Esophagus muscularis mucosa (tissue), 4 donors: ENCODE data around the gene SLCO4A1. TPM values are rescaled to one million over a fixed set of nuclear protein-coding genes. Genes with fewer than 3 reads are reported as not detected.

Experiments used
- DNase-seq: peaks from one replicate; pipeline ENCODE4 v3.0.0-alpha.2; 2017; ENCODE audit errors: extremely low spot score
- H3K27ac ChIP-seq, 4 donors: fragments of 200-600 bp; sonication (generic); replicated peaks in 1 of 4; 1 replicate in 3 of 4; 2 replicates in 1 of 4; pipeline ENCODE4 v1.5.1; 2016 to 2019; ENCODE audit warnings: mild to moderate bottlenecking in 1 of 4
- H3K27me3 ChIP-seq, 4 donors: fragments of 200-600 bp; sonication (generic); one replicate each; pipeline versions ENCODE4 v1.5.1 to v1.6.0; 2016 to 2019
- H3K36me3 ChIP-seq, 4 donors: fragments of 200-600 bp; sonication (generic); one replicate each; pipeline ENCODE4 v1.5.1; 2016 to 2019
- H3K4me1 ChIP-seq, 4 donors: fragments of 200-600 bp; sonication (generic); one replicate each; pipeline ENCODE4 v1.5.1; 2016 to 2019
- H3K4me3 ChIP-seq, 4 donors: fragments of 200-600 bp; sonication (generic); 1 replicate in 2 of 4; 2 replicates in 2 of 4; pipeline ENCODE4 v1.5.1; 2016 to 2019; ENCODE audit warnings: mild to moderate bottlenecking in 4 of 4, moderate library complexity in 1 of 4
- H3K9me3 ChIP-seq, 4 donors: fragments of 200-600 bp; sonication (generic); 1 replicate in 3 of 4; 2 replicates in 1 of 4; pipeline ENCODE4 v1.5.1; 2016 to 2019
- CTCF ChIP-seq, 3 experiments: fragments of 200-600 bp in 2 of 3; fragments of 450-650 bp in 1 of 3; sonication (generic) in 2 of 3; IDR thresholded peaks; one replicate each; pipeline ENCODE4 v1.5.1; 2017 to 2019; ENCODE audit warnings: antibody characterized with exemption in 3 of 3, mild to moderate bottlenecking in 2 of 3, moderate library complexity in 1 of 3
- EP300 ChIP-seq: sonication (generic); formaldehyde crosslinking; IDR thresholded peaks from one replicate; pipeline ENCODE4 v1.6.1; 2017; ENCODE audit warnings: antibody characterized with exemption
- POLR2A ChIP-seq: fragments of 450-650 bp; IDR thresholded peaks from one replicate; pipeline ENCODE4 v1.6.1; 2017; ENCODE audit warnings: antibody characterized with exemption, moderate library complexity, mild to moderate bottlenecking, low read depth
- POLR2AphosphoS5 ChIP-seq, 2 donors: sonication (generic); formaldehyde crosslinking; IDR thresholded peaks; one replicate each; pipeline ENCODE4 v1.6.1; 2017; ENCODE audit warnings: antibody characterized with exemption in 2 of 2
- WGBS: methylation state at CpG from one replicate; pipeline ENCODE4 v1.1.5; 2018; 5-methylcytosine and 5-hydroxymethylcytosine counted together
- intact Hi-C: fragments of 100-400 bp; cut with DNase I; formaldehyde crosslinking; loops from one replicate; pipeline ENCODE4 v1.15.1; 2023
- total RNA-seq, 4 donors: library from RNA; depleted of rRNA; stranded (reverse); fragments of >200 nt; gene quantifications; one replicate each; pipeline versions ENCODE4 v1.1.0 to v1.2.1, GENCODE V29; 2016

Gene SLCO4A1
- total RNA-seq, 4 donors from 2014 or later, result 10.0 to 42.4 (median 30.1) TPM

- Histone ChIP-seq H3K27ac (no peak overlapping the region), H3K4me3 (no peak overlapping the region), H3K27me3 (peaks cover 0 to 91% (median 2%) of the 10 kb centered on the region in 4 donors), H3K36me3 (no peaks in the 10 kb centered on the region), H3K9me3 (no peaks in the 10 kb centered on the region), H3K4me1 (peaks cover 5 to 17% (median 14%) of the 10 kb centered on the region in 4 donors)
- 78% methylated on average over 10 of the region's 11 CpGs for WGBS
- DNase-seq, result no peak
- intact Hi-C loops, result no loop called here
- TF ChIP-seq CTCF (IDR thresholded peaks at IDR 0.05) (no peak), EP300 (no peak), POLR2A (no peak), POLR2AphosphoS5 (IDR thresholded peaks at IDR 0.05) (no peak)
Measured at GRCh38 chr20:62637521-62638054, 4.7 kb upstream of the SLCO4A1 start.

GRCh38 chr20:62638055-62638570, 4.2 kb upstream of the SLCO4A1 start:
- intact Hi-C loops, result no loop called here
- 83% methylated on average over 12 of the region's 12 CpGs for WGBS

GRCh38 chr20:62638679-62639406, 3.5 kb upstream of the SLCO4A1 start:
- Histone ChIP-seq H3K4me3 (no peak overlapping the region), H3K9me3 (no peaks in the 10 kb centered on the region), H3K27ac (no peak overlapping the region), H3K27me3 (peaks cover 0 to 92% (median 15%) of the 10 kb centered on the region in 4 donors), H3K36me3 (no peaks in the 10 kb centered on the region), H3K4me1 (peaks cover 13 to 26% (median 26%) of the 10 kb centered on the region in 4 donors)
- TF ChIP-seq CTCF (IDR thresholded peaks at IDR 0.05) (no peak), POLR2A (no peak), POLR2AphosphoS5 (IDR thresholded peaks at IDR 0.05) (no peak), EP300 (no peak)
- intact Hi-C loops, result no loop called here
- 91% methylated on average over 18 of the region's 23 CpGs for WGBS
- DNase-seq, result no peak

More at GRCh38 chr20:62638055-62638570, 4.2 kb upstream of the SLCO4A1 start:
- Histone ChIP-seq H3K27me3 (peaks cover 0 to 92% (median 8%) of the 10 kb centered on the region in 4 donors), H3K9me3 (no peaks in the 10 kb centered on the region), H3K4me3 (no peak overlapping the region), H3K4me1 (peaks cover 10 to 21% (median 19%) of the 10 kb centered on the region in 4 donors), H3K27ac (no peak overlapping the region), H3K36me3 (no peaks in the 10 kb centered on the region)
- no peak for DNase-seq
- TF ChIP-seq POLR2A (no peak), POLR2AphosphoS5 (IDR thresholded peaks at IDR 0.05) (no peak), CTCF (IDR thresholded peaks at IDR 0.05) (no peak), EP300 (no peak)

- H3K36me3 ChIP-seq, result no peaks in the 10 kb centered on the region
- WGBS, result 89% methylated on average over 9 of the region's 9 CpGs
- H3K4me3 ChIP-seq, result no peak overlapping the region
- no peak overlapping the region for H3K27ac ChIP-seq
- H3K9me3 ChIP-seq, result no peaks in the 10 kb centered on the region
- H3K4me1 ChIP-seq, result peaks cover 13 to 31% (median 26%) of the 10 kb centered on the region in 4 donors
- TF ChIP-seq EP300 (no peak), CTCF (IDR thresholded peaks at IDR 0.05) (no peak), POLR2AphosphoS5 (IDR thresholded peaks at IDR 0.05) (no peak), POLR2A (no peak)
- DNase-seq, result no peak
- intact Hi-C loops, result no loop called here
- H3K27me3 ChIP-seq, result peaks cover 0 to 92% (median 21%) of the 10 kb centered on the region in 4 donors
Measured at GRCh38 chr20:62639765-62640164, 2.5 kb upstream of the SLCO4A1 start.
